LNCaP clone FGC (cell line): ENCODE measurements around the gene AARSD1.
"Not testable (repeated sequence)": the region's sequence is repeated elsewhere in the genome, so short reads cannot be mapped to it uniquely, and the experiment has no call there.

Experiments
- DNase-seq: peaks from one replicate; pipeline ENCODE4 v3.0.0-alpha.2; 2011; ENCODE audit warnings: low read depth
- H3K4me3 ChIP-seq: 2 replicates; pipeline ENCODE4 v1.5.1; 2011; ENCODE audit warnings: mild to moderate bottlenecking, low read depth, low read length, control low read depth
- CTCF ChIP-seq: IDR thresholded peaks from 2 replicates; pipeline ENCODE4 v1.5.1; 2012; ENCODE audit warnings: mild to moderate bottlenecking; ENCODE audit not compliant: control insufficient read depth, insufficient read depth; ENCODE audit errors: extremely low read depth

Gene AARSD1

GRCh38 chr17:42964161-42964932, at the start of gene AARSD1:
TSS of gene AARSD1 (minus strand) at chr17:42964454. CDS start at chr17:42964440, 14 bp downstream.
- no peak for TF ChIP-seq CTCF
- H3K4me3 ChIP-seq = peak within 1 kb of the TSS; percentile 89
- DNase-seq = peak; percentile 89

- no peak for TF ChIP-seq CTCF
- H3K4me3 ChIP-seq = no peak overlapping the region
- no peak for DNase-seq
These were observed 49.0 kb upstream of the AARSD1 start for GRCh38 chr17:43013296-43013695.

- no peak for DNase-seq
- no peak for TF ChIP-seq CTCF
- H3K4me3 ChIP-seq = no peak overlapping the region
These were observed 47.6 kb upstream of the AARSD1 start for GRCh38 chr17:43011728-43012472.

- H3K4me3 ChIP-seq = no peak overlapping the region
- DNase-seq = peak; percentile 46
- no peak for TF ChIP-seq CTCF
These were observed 46.5 kb upstream of the AARSD1 start for GRCh38 chr17:43010667-43011308.

- H3K4me3 ChIP-seq = peak within 1 kb of the TSS; percentile 51
- peak; percentile 41 for TF ChIP-seq CTCF
- DNase-seq = no peak
These were observed 42.6 kb upstream of the AARSD1 start, which contains the start of gene IFI35 for GRCh38 chr17:43006639-43007551. TSS of gene IFI35 (plus strand) at chr17:43006784. CDS start at chr17:43006948, 164 bp downstream.

- TF ChIP-seq CTCF = no peak
- no peak overlapping the region for H3K4me3 ChIP-seq
- no peak for DNase-seq
These were observed 39.4 kb upstream of the AARSD1 start for GRCh38 chr17:43003542-43004172.

GRCh38 chr17:43000894-43001293, 36.6 kb upstream of the AARSD1 start:
- not testable (repeated sequence) for H3K4me3 ChIP-seq, DNase-seq
